SK-N-SH treated with all-trans-retinoic acid at 6 μM for 48 hours (cell line): ENCODE data around the gene NGEF.

ENCODE experiments used
- ATAC-seq: fragments of 200-7000 bp; cut with Tn5 transposase; 3 replicates; pipeline ENCODE4 v1.9.1; 2020; ENCODE audit warnings: mild to moderate bottlenecking, moderate library complexity
- ARNTL ChIP-seq: fragments of 450-650 bp; formaldehyde crosslinking; IDR thresholded peaks from 2 replicates; pipeline ENCODE4 v1.5.0; 2020; ENCODE audit warnings: low read depth, mild to moderate bottlenecking, moderate library complexity, borderline replicate concordance
- BACH2 ChIP-seq: fragments of 250-450 bp; sonication (Bioruptor Pico); IDR thresholded peaks from 2 replicates; pipeline ENCODE4 v1.9.0; 2021; ENCODE audit warnings: mild to moderate bottlenecking, borderline replicate concordance
- CSDC2 ChIP-seq: fragments of 250-450 bp; sonication (Bioruptor Pico); IDR thresholded peaks from 2 replicates; pipeline ENCODE4 v1.5.0; 2020; ENCODE audit warnings: mild to moderate bottlenecking, moderate library complexity
- ESRRG ChIP-seq: fragments of 250-450 bp; sonication (Bioruptor Pico); IDR thresholded peaks from 2 replicates; pipeline ENCODE4 v1.6.1; 2021; ENCODE audit warnings: mild to moderate bottlenecking
- GLIS3 ChIP-seq: fragments of 250-450 bp; sonication (Bioruptor Pico); IDR thresholded peaks from 2 replicates; pipeline ENCODE4 v1.5.0; 2020; ENCODE audit warnings: mild to moderate bottlenecking, moderate library complexity
- ISL1 ChIP-seq: fragments of 250-450 bp; sonication (Bioruptor Pico); IDR thresholded peaks from 2 replicates; pipeline ENCODE4 v2.1.2; 2022; ENCODE audit warnings: mild to moderate bottlenecking, moderate library complexity
- OSR1 ChIP-seq: fragments of 250-450 bp; sonication (Bioruptor Pico); IDR thresholded peaks from 2 replicates; pipeline ENCODE4 v1.8.0; 2022; ENCODE audit warnings: moderate library complexity, mild to moderate bottlenecking, inconsistent platforms
- PPARA ChIP-seq: fragments of 250-450 bp; sonication (Bioruptor Pico); IDR thresholded peaks from 2 replicates; pipeline ENCODE4 v1.5.0; 2020; ENCODE audit warnings: mild to moderate bottlenecking, borderline replicate concordance
- RARB ChIP-seq: fragments of 250-450 bp; sonication (Bioruptor Pico); IDR thresholded peaks from 2 replicates; pipeline ENCODE4 v1.8.0; 2021; ENCODE audit warnings: mild to moderate bottlenecking, moderate library complexity
- SNAI2 ChIP-seq: fragments of 250-450 bp; sonication (Bioruptor Pico); IDR thresholded peaks from 2 replicates; pipeline ENCODE4 v1.5.0; 2020; ENCODE audit warnings: mild to moderate bottlenecking, moderate library complexity
- TCF4 ChIP-seq: fragments of 250-450 bp; sonication (Bioruptor Pico); IDR thresholded peaks from 2 replicates; pipeline ENCODE4 v1.8.0; 2021; ENCODE audit warnings: mild to moderate bottlenecking, moderate library complexity, borderline replicate concordance
- TOX ChIP-seq: fragments of 250-450 bp; sonication (Bioruptor Pico); IDR thresholded peaks from 2 replicates; pipeline ENCODE4 v1.8.0; 2021; ENCODE audit warnings: mild to moderate bottlenecking, moderate library complexity, borderline replicate concordance
- ZC3H10 ChIP-seq: fragments of 250-450 bp; sonication (Bioruptor Pico); IDR thresholded peaks from 2 replicates; pipeline ENCODE4 v1.5.1; 2021; ENCODE audit warnings: mild to moderate bottlenecking, moderate library complexity
- ZFP30 ChIP-seq: fragments of 450-650 bp; formaldehyde crosslinking; IDR thresholded peaks from 2 replicates; pipeline ENCODE4 v1.5.0; 2022; ENCODE audit warnings: mild to moderate bottlenecking, moderate library complexity
- ZNF565 ChIP-seq: fragments of 450-650 bp; formaldehyde crosslinking; conservative IDR thresholded peaks from 2 replicates; pipeline ENCODE4 v1.5.0; 2020; ENCODE audit warnings: low read depth, mild to moderate bottlenecking, moderate library complexity
- ZNF70 ChIP-seq: fragments of 450-650 bp; formaldehyde crosslinking; IDR thresholded peaks from 2 replicates; pipeline ENCODE4 v1.5.0; 2020; ENCODE audit warnings: mild to moderate bottlenecking, moderate library complexity
- ZNF8 ChIP-seq: fragments of 450-650 bp; formaldehyde crosslinking; IDR thresholded peaks from 2 replicates; pipeline ENCODE4 v1.5.0; 2020; ENCODE audit warnings: mild to moderate bottlenecking, moderate library complexity
- TF ChIP-seq, protein P1 (sequence below): fragments of 250-450 bp; sonication (Bioruptor Pico); IDR thresholded peaks from 2 replicates; pipeline ENCODE4 v1.5.1; 2020; ENCODE audit warnings: low read depth, mild to moderate bottlenecking, moderate library complexity
- TF ChIP-seq, protein P2 (sequence below): fragments of 250-450 bp; sonication (Bioruptor Pico); IDR thresholded peaks from 2 replicates; pipeline ENCODE4 v1.8.0; 2021; ENCODE audit warnings: low read depth, mild to moderate bottlenecking, moderate library complexity, borderline replicate concordance
- TF ChIP-seq, protein P3 (sequence below): fragments of 250-450 bp; sonication (Bioruptor Pico); IDR thresholded peaks from 2 replicates; pipeline ENCODE4 v1.8.0; 2020; ENCODE audit warnings: mild to moderate bottlenecking, moderate library complexity, borderline replicate concordance
- TF ChIP-seq, protein P4 (sequence below): fragments of 250-450 bp; sonication (Bioruptor Pico); IDR thresholded peaks from 2 replicates; pipeline ENCODE4 v1.5.1; 2021; ENCODE audit warnings: mild to moderate bottlenecking, moderate library complexity
- TF ChIP-seq, protein P5 (sequence below): fragments of 250-450 bp; sonication (Bioruptor Pico); IDR thresholded peaks from 2 replicates; pipeline ENCODE4 v1.5.0; 2020; ENCODE audit warnings: mild to moderate bottlenecking, moderate library complexity

The NGEF gene

DNA sequence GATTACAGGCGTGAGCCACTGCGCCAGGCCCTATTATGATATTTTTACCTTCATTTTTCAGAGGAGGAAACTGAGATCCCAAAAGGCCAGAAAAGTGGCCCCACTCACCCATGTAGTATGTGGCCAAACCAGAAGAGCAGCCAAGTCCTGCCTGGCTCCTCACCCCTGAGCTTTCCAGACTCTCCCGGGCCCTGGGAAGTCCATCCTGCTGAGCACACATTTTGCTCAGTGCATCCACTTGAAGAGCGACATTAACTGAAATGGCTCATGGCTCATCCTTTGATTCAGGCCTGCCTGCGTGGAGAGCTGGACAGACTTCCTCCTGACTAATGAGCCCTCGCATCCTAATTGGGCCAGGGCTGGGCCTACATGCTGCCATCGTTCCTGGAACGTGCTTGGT is 9.5 kb upstream of the NGEF start (continued):
- TF ChIP-seq ESRRG (CRISPR knock-in tag): no peak
- no peak for TF ChIP-seq ZC3H10 (CRISPR knock-in tag)
- TF ChIP-seq ZNF565 (CRISPR knock-in tag): no peak
- TF ChIP-seq CSDC2 (CRISPR knock-in tag): no peak
- TF ChIP-seq TCF4 (CRISPR knock-in tag): no peak
- no peak for TF ChIP-seq ZNF70 (CRISPR knock-in tag)
- no peak for TF ChIP-seq ZNF8
- TF ChIP-seq, protein P1, sequence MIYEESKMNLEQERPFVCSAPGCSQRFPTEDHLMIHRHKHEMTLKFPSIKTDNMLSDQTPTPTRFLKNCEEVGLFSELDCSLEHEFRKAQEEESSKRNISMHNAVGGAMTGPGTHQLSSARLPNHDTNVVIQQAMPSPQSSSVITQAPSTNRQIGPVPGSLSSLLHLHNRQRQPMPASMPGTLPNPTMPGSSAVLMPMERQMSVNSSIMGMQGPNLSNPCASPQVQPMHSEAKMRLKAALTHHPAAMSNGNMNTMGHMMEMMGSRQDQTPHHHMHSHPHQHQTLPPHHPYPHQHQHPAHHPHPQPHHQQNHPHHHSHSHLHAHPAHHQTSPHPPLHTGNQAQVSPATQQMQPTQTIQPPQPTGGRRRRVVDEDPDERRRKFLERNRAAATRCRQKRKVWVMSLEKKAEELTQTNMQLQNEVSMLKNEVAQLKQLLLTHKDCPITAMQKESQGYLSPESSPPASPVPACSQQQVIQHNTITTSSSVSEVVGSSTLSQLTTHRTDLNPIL (CRISPR knock-in tag): no peak
- no peak for TF ChIP-seq ARNTL (CRISPR knock-in tag)

DNA sequence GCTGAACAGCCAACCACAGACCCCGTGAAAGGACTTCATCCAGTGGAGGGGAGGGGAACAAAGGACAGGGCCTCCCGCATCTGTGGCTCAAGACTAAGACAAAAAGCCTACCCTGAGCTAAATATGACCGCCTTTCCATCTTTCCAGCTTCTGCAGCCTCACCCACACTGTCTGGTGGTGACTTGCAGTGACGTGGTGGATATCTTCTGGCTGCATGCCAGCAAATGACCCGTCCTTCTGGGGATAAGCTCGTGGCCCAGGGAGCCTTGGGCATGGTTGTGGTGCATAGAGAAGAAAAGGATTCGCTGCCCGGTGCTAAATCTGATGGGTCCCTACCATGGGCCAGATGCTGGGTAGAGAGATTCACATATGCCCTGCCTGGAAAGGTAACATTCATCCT is 8.7 kb upstream of the NGEF start:
- TF ChIP-seq ZC3H10 (CRISPR knock-in tag) (no peak), ESRRG (CRISPR knock-in tag) (no peak), SNAI2 (CRISPR knock-in tag) (no peak), OSR1 (CRISPR knock-in tag) (no peak), ARNTL (CRISPR knock-in tag) (no peak), ISL1 (CRISPR knock-in tag) (no peak), ZNF70 (CRISPR knock-in tag) (no peak), ZNF565 (CRISPR knock-in tag) (no peak), BACH2 (CRISPR knock-in tag) (no peak), RARB (no peak), PPARA (no peak), TCF4 (CRISPR knock-in tag) (no peak), TOX (CRISPR knock-in tag) (no peak), ZFP30 (CRISPR knock-in tag) (no peak)
- TF ChIP-seq, protein P2, sequence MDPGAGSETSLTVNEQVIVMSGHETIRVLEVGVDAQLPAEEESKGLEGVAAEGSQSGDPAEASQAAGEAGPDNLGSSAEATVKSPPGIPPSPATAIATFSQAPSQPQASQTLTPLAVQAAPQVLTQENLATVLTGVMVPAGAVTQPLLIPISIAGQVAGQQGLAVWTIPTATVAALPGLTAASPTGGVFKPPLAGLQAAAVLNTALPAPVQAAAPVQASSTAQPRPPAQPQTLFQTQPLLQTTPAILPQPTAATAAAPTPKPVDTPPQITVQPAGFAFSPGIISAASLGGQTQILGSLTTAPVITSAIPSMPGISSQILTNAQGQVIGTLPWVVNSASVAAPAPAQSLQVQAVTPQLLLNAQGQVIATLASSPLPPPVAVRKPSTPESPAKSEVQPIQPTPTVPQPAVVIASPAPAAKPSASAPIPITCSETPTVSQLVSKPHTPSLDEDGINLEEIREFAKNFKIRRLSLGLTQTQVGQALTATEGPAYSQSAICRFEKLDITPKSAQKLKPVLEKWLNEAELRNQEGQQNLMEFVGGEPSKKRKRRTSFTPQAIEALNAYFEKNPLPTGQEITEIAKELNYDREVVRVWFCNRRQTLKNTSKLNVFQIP (CRISPR knock-in tag): no peak
- TF ChIP-seq, protein P3, sequence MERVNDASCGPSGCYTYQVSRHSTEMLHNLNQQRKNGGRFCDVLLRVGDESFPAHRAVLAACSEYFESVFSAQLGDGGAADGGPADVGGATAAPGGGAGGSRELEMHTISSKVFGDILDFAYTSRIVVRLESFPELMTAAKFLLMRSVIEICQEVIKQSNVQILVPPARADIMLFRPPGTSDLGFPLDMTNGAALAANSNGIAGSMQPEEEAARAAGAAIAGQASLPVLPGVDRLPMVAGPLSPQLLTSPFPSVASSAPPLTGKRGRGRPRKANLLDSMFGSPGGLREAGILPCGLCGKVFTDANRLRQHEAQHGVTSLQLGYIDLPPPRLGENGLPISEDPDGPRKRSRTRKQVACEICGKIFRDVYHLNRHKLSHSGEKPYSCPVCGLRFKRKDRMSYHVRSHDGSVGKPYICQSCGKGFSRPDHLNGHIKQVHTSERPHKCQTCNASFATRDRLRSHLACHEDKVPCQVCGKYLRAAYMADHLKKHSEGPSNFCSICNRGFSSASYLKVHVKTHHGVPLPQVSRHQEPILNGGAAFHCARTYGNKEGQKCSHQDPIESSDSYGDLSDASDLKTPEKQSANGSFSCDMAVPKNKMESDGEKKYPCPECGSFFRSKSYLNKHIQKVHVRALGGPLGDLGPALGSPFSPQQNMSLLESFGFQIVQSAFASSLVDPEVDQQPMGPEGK (CRISPR knock-in tag): no peak
- TF ChIP-seq, protein P4, sequence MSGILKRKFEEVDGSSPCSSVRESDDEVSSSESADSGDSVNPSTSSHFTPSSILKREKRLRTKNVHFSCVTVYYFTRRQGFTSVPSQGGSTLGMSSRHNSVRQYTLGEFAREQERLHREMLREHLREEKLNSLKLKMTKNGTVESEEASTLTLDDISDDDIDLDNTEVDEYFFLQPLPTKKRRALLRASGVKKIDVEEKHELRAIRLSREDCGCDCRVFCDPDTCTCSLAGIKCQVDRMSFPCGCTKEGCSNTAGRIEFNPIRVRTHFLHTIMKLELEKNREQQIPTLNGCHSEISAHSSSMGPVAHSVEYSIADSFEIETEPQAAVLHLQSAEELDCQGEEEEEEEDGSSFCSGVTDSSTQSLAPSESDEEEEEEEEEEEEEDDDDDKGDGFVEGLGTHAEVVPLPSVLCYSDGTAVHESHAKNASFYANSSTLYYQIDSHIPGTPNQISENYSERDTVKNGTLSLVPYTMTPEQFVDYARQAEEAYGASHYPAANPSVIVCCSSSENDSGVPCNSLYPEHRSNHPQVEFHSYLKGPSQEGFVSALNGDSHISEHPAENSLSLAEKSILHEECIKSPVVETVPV (CRISPR knock-in tag): no peak
- TF ChIP-seq, protein P5, sequence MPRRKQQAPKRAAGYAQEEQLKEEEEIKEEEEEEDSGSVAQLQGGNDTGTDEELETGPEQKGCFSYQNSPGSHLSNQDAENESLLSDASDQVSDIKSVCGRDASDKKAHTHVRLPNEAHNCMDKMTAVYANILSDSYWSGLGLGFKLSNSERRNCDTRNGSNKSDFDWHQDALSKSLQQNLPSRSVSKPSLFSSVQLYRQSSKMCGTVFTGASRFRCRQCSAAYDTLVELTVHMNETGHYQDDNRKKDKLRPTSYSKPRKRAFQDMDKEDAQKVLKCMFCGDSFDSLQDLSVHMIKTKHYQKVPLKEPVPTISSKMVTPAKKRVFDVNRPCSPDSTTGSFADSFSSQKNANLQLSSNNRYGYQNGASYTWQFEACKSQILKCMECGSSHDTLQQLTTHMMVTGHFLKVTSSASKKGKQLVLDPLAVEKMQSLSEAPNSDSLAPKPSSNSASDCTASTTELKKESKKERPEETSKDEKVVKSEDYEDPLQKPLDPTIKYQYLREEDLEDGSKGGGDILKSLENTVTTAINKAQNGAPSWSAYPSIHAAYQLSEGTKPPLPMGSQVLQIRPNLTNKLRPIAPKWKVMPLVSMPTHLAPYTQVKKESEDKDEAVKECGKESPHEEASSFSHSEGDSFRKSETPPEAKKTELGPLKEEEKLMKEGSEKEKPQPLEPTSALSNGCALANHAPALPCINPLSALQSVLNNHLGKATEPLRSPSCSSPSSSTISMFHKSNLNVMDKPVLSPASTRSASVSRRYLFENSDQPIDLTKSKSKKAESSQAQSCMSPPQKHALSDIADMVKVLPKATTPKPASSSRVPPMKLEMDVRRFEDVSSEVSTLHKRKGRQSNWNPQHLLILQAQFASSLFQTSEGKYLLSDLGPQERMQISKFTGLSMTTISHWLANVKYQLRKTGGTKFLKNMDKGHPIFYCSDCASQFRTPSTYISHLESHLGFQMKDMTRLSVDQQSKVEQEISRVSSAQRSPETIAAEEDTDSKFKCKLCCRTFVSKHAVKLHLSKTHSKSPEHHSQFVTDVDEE (CRISPR knock-in tag): no peak
- ATAC-seq: no peak; the same call in 1 of the 3 replicates

DNA sequence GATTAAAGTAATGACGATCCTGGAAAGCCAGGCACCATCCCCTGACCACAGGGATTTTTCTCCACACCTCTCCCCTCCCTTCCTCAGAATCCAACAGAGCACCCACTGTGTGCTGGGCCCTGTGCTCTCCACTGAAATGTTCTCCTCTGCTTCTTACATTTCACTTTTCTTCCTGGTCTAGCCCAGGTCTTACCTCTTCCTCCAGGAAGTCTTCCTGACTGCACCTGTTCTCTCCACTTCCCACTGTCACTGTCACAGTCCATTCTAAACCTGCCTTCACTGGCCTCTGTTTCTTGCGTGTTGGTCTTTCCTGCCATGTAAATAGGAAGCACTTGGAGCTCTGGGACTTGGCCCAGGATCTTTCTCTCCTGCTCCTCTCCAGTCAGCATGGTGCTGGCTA is 7.4 kb upstream of the NGEF start:
- ATAC-seq: no peak
- TF ChIP-seq BACH2 (CRISPR knock-in tag) (no peak), GLIS3 (CRISPR knock-in tag) (no peak), TCF4 (CRISPR knock-in tag) (no peak), TOX (CRISPR knock-in tag) (no peak), ZNF8 (no peak), ZFP30 (CRISPR knock-in tag) (no peak), OSR1 (CRISPR knock-in tag) (no peak), SNAI2 (CRISPR knock-in tag) (no peak), CSDC2 (CRISPR knock-in tag) (no peak), PPARA (no peak), ZC3H10 (CRISPR knock-in tag) (no peak), ISL1 (CRISPR knock-in tag) (no peak), ARNTL (CRISPR knock-in tag) (no peak), ESRRG (CRISPR knock-in tag) (no peak)
- TF ChIP-seq, protein P1 (CRISPR knock-in tag): no peak
- TF ChIP-seq, protein P4 (CRISPR knock-in tag): no peak
- TF ChIP-seq, protein P2 (CRISPR knock-in tag): no peak
- TF ChIP-seq, all 23 proteins: peak for 0
